ENCODE results near the gene FSTL3. TPM values are rescaled to one million over a fixed set of nuclear protein-coding genes. Genes with fewer than 3 reads are reported as not detected.
"Not testable (repeated sequence)": the region's sequence is repeated elsewhere in the genome, so short reads cannot be mapped to it uniquely, and the experiment has no call there.

FSTL3 gene
- total RNA-seq, 2 experiments from 2014 or later = 2.2 to 3.0 TPM

- ATAC-seq; H3K27me3 Mint-ChIP-seq (ENCODE audit: low read depth); DNase-seq; H3K36me3 Mint-ChIP-seq (ENCODE audit: low read depth); H3K9me3 Mint-ChIP-seq (ENCODE audit: insufficient read depth); POLR2A ChIA-PET; H3K27ac Mint-ChIP-seq; H3K4me3 Mint-ChIP-seq; CTCF ChIA-PET: not testable (repeated sequence)
- H3K4me1 Mint-ChIP-seq (ENCODE audit: low read depth) = peaks cover 16% of the 10 kb centered on the region
Observed at GRCh38 chr19:729564-729963, 53.4 kb downstream of the FSTL3 start.

- ATAC-seq = no peak
- H3K4me3 Mint-ChIP-seq = no peak overlapping the region
- H3K4me1 Mint-ChIP-seq (ENCODE audit: low read depth) = peaks cover 16% of the 10 kb centered on the region
- CTCF ChIA-PET = no interaction called here
- POLR2A ChIA-PET = no interaction called here
- no peaks in the 10 kb centered on the region for H3K9me3 Mint-ChIP-seq (ENCODE audit: insufficient read depth)
- H3K27ac Mint-ChIP-seq = no peak overlapping the region
- DNase-seq = no peak
- peaks cover 2% of the 10 kb centered on the region for H3K27me3 Mint-ChIP-seq (ENCODE audit: low read depth)
- no peaks in the 10 kb centered on the region for H3K36me3 Mint-ChIP-seq (ENCODE audit: low read depth)
Observed at GRCh38 chr19:729965-730668, 53.9 kb downstream of the FSTL3 start.

- ATAC-seq = no peak
- peaks cover 2% of the 10 kb centered on the region for H3K27me3 Mint-ChIP-seq (ENCODE audit: low read depth)
- POLR2A ChIA-PET = no interaction called here
- H3K27ac Mint-ChIP-seq = no peak overlapping the region
- H3K4me1 Mint-ChIP-seq (ENCODE audit: low read depth) = peaks cover 16% of the 10 kb centered on the region
- H3K9me3 Mint-ChIP-seq (ENCODE audit: insufficient read depth) = no peaks in the 10 kb centered on the region
- no peak for DNase-seq
- H3K4me3 Mint-ChIP-seq = no peak overlapping the region
- CTCF ChIA-PET = no interaction called here
- no peaks in the 10 kb centered on the region for H3K36me3 Mint-ChIP-seq (ENCODE audit: low read depth)
Observed at GRCh38 chr19:731000-731399, 54.8 kb downstream of the FSTL3 start.

GRCh38 chr19:732148-733069 is 56.2 kb downstream of the FSTL3 start:
- H3K36me3 Mint-ChIP-seq (ENCODE audit: low read depth) = no peaks in the 10 kb centered on the region
- peaks cover 16% of the 10 kb centered on the region for H3K4me1 Mint-ChIP-seq (ENCODE audit: low read depth)
- ChIA-PET CTCF (interaction anchor here (1.2 kb wide), 1 partner anchor 23 kb away, joined by 3 read pairs; no protein-coding TSS in a partner anchor), POLR2A (no interaction called here)
- no peak overlapping the region for H3K4me3 Mint-ChIP-seq
- no peak overlapping the region for H3K27ac Mint-ChIP-seq
- DNase-seq (no peak), ATAC-seq (no peak)
- no peaks in the 10 kb centered on the region for H3K9me3 Mint-ChIP-seq (ENCODE audit: insufficient read depth)
- H3K27me3 Mint-ChIP-seq (ENCODE audit: low read depth) = peaks cover 2% of the 10 kb centered on the region

Other genes starting within 250 kb of the FSTL3 start
- gene SHC2, start 215.4 kb upstream of the FSTL3 start, total RNA-seq = not detected
- under 1 TPM; 0.16 to 0.39 TPM for gene MADCAM1, start 179.9 kb upstream of the FSTL3 start, total RNA-seq
- 10 to 100 TPM; 20.1 to 20.7 TPM for gene TPGS1, start 168.9 kb upstream of the FSTL3 start, total RNA-seq
- 10 to 100 TPM; 49.0 to 53.0 TPM for gene CDC34, start 144.6 kb upstream of the FSTL3 start, total RNA-seq
- gene GZMM, start 132.3 kb upstream of the FSTL3 start, total RNA-seq = 10 to 100 TPM; 86.9 to 87.3 TPM
- gene BSG, start 103.8 kb upstream of the FSTL3 start, total RNA-seq = 100 to 1,000 TPM; 207 to 217 TPM
- gene HCN2, start 86.5 kb upstream of the FSTL3 start, total RNA-seq = 1 to 10 TPM in 1 of 2 experiments, under 1 TPM in 1; 0.84 to 1.3 TPM
- 10 to 100 TPM; 50.6 to 51.0 TPM for gene POLRMT, start 42.9 kb upstream of the FSTL3 start, total RNA-seq
- not detected for gene FGF22, start 36.5 kb upstream of the FSTL3 start, total RNA-seq
- 10 to 100 TPM; 71.3 to 78.4 TPM for gene RNF126, start 13.2 kb upstream of the FSTL3 start, total RNA-seq
- not detected for gene PRSS57, start 19.1 kb downstream of the FSTL3 start, total RNA-seq
- gene PALM, start 32.5 kb downstream of the FSTL3 start, total RNA-seq = not detected
- not detected for gene MISP, start 74.7 kb downstream of the FSTL3 start, total RNA-seq
- gene PTBP1, start 121.1 kb downstream of the FSTL3 start, total RNA-seq = 100 to 1,000 TPM; 524 to 526 TPM
- gene PLPPR3, start 145.6 kb downstream of the FSTL3 start, total RNA-seq = not detected
- not detected for gene AZU1, start 151.4 kb downstream of the FSTL3 start, total RNA-seq
- not detected for gene PRTN3, start 164.6 kb downstream of the FSTL3 start, total RNA-seq
- gene ELANE, start 175.9 kb downstream of the FSTL3 start, total RNA-seq = not detected
- 1 to 10 TPM; 2.1 to 2.2 TPM for gene CFD, start 183.3 kb downstream of the FSTL3 start, total RNA-seq
- gene MED16, start 216.8 kb downstream of the FSTL3 start, total RNA-seq = 10 to 100 TPM; 55.9 to 60.4 TPM
- gene RNU6-9, start 217.1 kb downstream of the FSTL3 start, total RNA-seq = not detected
- 10 to 100 TPM; 75.9 to 76.7 TPM for gene R3HDM4, start 236.8 kb downstream of the FSTL3 start, total RNA-seq
- gene KISS1R, start 240.9 kb downstream of the FSTL3 start, total RNA-seq = 1 to 10 TPM in 1 of 2 experiments, under 1 TPM in 1; 0.55 to 1.1 TPM
- 10 to 100 TPM; 26.7 to 27.7 TPM for gene ARID3A, start 249.6 kb downstream of the FSTL3 start, total RNA-seq

Data from activated CD8-positive, alpha-beta T cell treated with anti-CD3 and anti-CD28 coated beads, Interleukin-2, amount 10 ng/mL, durations not matched to agents 7 days and 5 days (primary cell).